Measurements from ENCODE around the gene RNU4-1. TPM values are rescaled to one million over a fixed set of nuclear protein-coding genes. Genes with fewer than 3 reads are reported as not detected.

RNU4-1 gene
- total and polyA plus RNA-seq, 9 of the 15 experiments (the other 6 are each of a cell fraction or from before 2014, with no cell fraction given) = under 0.01 to 19,719 (median 3,563) TPM; not detected in 4

DNA sequence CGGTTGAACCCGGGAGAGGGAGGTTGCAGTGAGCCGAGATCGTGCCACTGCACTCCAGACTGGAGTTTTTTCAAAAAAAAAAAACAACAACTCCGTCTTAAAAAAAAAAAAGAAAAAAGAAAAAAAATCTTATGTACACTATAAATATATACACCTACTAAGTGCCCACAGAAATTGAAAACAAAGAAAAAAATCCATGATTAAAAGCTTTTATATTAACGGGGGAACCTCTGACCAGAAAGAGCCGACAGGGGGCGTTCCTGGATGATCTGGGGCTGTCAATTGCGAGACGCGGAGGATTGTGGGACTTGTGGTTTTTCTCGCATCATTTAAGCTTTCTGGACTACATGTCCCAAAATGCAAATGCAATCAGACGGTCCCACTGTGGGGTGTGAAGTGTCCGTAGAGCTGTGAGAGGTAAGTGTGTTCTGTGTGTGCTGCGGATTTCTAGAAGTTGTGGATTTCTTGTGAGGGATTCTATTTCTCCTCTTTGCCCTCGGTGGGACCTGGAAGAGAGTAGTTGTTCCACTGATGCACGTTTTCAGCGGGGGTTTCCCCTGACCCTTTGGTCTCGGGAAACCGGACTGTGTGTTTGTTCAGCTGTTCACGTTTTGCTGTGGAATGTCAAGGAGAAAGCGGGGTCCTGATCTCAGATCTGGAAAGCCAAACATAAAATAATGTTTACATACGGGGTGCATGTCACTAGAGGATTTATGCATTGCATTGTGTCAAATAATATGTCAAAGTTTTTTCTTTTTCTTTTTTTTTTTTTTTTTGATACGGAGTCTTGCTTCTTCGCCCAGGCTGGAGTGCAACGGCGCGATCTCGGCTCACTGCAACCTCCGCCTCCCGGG lies 9.2 kb upstream of the RNU4-1 start, which contains the start of gene SIRT4 (continued):
- TF ChIP-seq, protein P1, sequence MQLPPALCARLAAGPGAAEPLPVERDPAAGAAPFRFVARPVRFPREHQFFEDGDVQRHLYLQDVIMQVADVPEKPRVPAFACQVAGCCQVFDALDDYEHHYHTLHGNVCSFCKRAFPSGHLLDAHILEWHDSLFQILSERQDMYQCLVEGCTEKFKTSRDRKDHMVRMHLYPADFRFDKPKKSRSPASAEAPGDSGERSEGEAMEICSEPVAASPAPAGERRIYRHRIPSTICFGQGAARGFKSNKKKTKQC (CRISPR knock-in tag; IDR thresholded peaks at IDR 0.05) = no peak
- TF ChIP-seq HOXB6 (CRISPR knock-in tag; IDR thresholded peaks at IDR 0.05; ENCODE audit: borderline replicate concordance) = no peak
- TF ChIP-seq, protein P2, sequence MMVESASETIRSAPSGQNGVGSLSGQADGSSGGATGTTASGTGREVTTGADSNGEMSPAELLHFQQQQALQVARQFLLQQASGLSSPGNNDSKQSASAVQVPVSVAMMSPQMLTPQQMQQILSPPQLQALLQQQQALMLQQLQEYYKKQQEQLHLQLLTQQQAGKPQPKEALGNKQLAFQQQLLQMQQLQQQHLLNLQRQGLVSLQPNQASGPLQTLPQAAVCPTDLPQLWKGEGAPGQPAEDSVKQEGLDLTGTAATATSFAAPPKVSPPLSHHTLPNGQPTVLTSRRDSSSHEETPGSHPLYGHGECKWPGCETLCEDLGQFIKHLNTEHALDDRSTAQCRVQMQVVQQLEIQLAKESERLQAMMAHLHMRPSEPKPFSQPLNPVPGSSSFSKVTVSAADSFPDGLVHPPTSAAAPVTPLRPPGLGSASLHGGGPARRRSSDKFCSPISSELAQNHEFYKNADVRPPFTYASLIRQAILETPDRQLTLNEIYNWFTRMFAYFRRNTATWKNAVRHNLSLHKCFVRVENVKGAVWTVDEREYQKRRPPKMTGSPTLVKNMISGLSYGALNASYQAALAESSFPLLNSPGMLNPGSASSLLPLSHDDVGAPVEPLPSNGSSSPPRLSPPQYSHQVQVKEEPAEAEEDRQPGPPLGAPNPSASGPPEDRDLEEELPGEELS (CRISPR knock-in tag; IDR thresholded peaks at IDR 0.05; ENCODE audit: borderline replicate concordance) = no peak
- TF ChIP-seq LARP7 (IDR thresholded peaks at IDR 0.05) = 0 out of 2 replicates have a peak, but pooled peaks have one; percentile 0
- TF ChIP-seq TFAM (CRISPR knock-in tag; conservative IDR thresholded peaks at IDR 0.05) = no peak
- TF ChIP-seq ZNF717 (CRISPR knock-in tag; IDR thresholded peaks at IDR 0.05) = no peak
- TF ChIP-seq, protein P3, sequence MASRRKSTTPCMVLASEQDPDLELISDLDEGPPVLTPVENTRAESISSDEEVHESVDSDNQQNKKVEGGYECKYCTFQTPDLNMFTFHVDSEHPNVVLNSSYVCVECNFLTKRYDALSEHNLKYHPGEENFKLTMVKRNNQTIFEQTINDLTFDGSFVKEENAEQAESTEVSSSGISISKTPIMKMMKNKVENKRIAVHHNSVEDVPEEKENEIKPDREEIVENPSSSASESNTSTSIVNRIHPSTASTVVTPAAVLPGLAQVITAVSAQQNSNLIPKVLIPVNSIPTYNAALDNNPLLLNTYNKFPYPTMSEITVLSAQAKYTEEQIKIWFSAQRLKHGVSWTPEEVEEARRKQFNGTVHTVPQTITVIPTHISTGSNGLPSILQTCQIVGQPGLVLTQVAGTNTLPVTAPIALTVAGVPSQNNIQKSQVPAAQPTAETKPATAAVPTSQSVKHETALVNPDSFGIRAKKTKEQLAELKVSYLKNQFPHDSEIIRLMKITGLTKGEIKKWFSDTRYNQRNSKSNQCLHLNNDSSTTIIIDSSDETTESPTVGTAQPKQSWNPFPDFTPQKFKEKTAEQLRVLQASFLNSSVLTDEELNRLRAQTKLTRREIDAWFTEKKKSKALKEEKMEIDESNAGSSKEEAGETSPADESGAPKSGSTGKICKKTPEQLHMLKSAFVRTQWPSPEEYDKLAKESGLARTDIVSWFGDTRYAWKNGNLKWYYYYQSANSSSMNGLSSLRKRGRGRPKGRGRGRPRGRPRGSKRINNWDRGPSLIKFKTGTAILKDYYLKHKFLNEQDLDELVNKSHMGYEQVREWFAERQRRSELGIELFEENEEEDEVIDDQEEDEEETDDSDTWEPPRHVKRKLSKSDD (conservative IDR thresholded peaks at IDR 0.05; ENCODE audit: low read length) = no peak
- TF ChIP-seq, protein P4, sequence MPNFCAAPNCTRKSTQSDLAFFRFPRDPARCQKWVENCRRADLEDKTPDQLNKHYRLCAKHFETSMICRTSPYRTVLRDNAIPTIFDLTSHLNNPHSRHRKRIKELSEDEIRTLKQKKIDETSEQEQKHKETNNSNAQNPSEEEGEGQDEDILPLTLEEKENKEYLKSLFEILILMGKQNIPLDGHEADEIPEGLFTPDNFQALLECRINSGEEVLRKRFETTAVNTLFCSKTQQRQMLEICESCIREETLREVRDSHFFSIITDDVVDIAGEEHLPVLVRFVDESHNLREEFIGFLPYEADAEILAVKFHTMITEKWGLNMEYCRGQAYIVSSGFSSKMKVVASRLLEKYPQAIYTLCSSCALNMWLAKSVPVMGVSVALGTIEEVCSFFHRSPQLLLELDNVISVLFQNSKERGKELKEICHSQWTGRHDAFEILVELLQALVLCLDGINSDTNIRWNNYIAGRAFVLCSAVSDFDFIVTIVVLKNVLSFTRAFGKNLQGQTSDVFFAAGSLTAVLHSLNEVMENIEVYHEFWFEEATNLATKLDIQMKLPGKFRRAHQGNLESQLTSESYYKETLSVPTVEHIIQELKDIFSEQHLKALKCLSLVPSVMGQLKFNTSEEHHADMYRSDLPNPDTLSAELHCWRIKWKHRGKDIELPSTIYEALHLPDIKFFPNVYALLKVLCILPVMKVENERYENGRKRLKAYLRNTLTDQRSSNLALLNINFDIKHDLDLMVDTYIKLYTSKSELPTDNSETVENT (CRISPR knock-in tag; IDR thresholded peaks at IDR 0.05) = no peak
- no peak for TF ChIP-seq BDP1 (IDR thresholded peaks at IDR 0.05; ENCODE audit: insufficient read depth, insufficient read length)
- no peak for TF ChIP-seq ZNF695 (CRISPR knock-in tag; IDR thresholded peaks at IDR 0.05)
- TF ChIP-seq ADNP (tag; IDR thresholded peaks at IDR 0.05) = peak; percentile 55; the same call in 1 of the 2 replicates
- TF ChIP-seq FOXA3 (CRISPR knock-in tag; conservative IDR thresholded peaks at IDR 0.05 in 1 of 2, IDR thresholded peaks at IDR 0.05 in 1 of 2) = peak; percentile 99
- no peak for TF ChIP-seq ZNF780A (CRISPR knock-in tag; IDR thresholded peaks at IDR 0.05)
- TF ChIP-seq RBBP5 (IDR thresholded peaks at IDR 0.05; ENCODE audit: borderline replicate concordance, insufficient read depth, low read length, poor library complexity, severe bottlenecking) = no peak
- no peak for TF ChIP-seq ZFPM2 (CRISPR knock-in tag; IDR thresholded peaks at IDR 0.05)
- no peak for TF ChIP-seq FOS (IDR thresholded peaks at IDR 0.05; ENCODE audit: extremely low read depth, insufficient read length)
